ENCODE measurements around the gene HOXA1. TPM values are rescaled to one million over a fixed set of nuclear protein-coding genes. Genes with fewer than 3 reads are reported as not detected.

HOXA1 gene
- not detected in 2 replicates for polyA plus RNA-seq (2014; cell fraction: cytosol; rRNA removed)
- polyA plus RNA-seq (2014; cell fraction: nucleus; rRNA removed) = not detected in 2 replicates

DNA sequence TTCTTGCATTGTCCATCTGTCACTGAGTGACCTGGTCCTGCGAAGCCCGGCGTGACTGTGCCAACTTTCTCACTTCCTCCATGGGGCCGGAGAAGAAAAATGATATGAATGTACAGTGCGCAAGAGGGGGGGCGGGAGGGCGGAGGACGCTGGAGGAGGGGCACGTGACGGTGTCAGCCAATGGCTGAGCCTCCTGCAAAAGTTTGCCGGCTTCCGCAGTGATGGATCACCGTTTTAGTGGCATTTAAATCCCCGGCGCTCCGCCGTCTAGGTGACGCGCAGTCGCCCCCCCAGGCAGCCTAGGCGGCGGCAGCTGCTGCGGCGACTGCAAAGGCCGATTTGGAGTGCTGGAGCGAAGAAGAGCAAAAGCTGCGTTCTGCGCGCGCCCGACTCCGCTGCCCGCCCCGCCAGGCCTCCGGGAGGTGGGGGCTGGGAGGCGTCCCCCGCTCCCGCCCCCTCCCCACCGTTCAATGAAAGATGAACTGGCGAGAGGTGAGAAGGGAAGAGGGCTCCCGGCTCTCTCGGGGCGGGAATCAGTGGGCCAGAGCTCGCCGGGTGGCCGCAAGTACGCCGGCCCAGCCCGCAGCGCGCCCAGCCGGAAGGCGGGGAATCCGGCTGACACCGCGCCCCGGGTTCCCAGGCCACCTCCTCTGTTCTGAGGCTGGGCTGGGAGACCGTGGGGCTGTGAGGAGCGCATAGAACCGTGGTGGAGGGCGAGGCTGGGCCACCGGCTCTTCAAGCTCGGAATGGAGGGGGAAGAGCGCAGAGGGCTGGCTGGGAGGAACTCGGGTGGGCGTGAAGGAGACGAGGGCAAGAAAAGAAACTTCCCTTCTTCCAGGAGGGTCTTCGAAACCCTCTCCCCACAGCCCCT, at the start of gene HOXA1:
HOXA1 (minus strand) TSS at position 104 of the 871 bp plus-strand sequence; CDS start at position 16, 88 bp downstream.
- no peak for DNase-seq (ENCODE audit: low spot score)

DNA sequence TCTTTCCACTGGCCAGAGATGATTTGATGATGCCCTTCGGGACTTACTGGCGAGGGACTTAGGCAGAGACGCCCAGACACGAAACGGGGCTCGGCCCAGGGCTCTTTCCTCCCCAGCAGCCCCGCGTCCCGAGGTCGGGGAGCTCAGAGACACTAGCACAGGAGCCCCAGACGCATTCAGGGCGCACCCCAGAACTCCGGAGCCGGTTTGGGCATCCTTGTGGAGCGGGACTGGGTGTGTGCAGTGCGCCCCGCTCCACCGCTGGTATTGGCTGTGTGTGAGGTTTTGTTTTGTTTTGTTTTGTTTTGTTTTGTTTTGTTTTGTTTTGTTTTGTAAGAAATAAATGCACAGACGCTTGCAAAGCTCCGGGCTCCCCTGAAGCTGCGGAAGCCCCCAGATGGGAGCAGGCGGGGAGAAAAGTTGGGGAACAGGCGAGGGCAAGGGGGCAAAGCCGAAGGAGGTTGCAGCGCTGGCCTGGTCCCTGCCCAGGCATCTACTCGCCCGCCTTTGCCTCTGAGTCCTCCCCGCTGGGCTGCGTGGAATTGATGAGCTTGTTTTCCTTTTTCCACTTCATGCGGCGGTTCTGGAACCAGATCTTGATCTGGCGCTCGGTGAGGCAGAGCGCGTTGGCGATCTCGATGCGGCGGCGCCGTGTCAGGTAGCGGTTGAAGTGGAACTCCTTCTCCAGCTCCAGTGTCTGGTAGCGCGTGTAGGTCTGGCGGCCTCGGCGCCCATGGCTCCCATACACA, 49.5 kb upstream of the HOXA1 start:
- no peak for DNase-seq (ENCODE audit: low spot score)

DNA sequence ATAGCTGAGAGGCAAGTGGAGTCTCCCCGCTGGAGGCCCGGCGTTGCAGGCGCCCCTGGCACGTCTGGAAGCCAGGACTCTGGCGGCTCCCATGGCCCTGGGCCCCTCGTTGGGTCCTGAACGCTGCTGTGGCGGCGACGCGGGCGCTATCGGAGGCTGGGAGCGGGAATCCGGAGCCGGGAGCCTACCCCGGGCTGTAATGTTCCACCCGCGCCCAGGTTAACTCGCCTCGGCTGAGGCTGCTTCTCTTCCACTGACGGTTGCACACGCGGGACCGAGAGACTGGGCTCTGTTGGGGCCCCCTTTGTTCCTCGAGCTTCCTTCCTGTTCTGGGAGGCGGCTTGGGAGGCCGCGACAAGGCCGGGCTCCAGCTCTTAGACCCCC, 49.0 kb upstream of the HOXA1 start:
- DNase-seq (ENCODE audit: low spot score) = no peak

DNA sequence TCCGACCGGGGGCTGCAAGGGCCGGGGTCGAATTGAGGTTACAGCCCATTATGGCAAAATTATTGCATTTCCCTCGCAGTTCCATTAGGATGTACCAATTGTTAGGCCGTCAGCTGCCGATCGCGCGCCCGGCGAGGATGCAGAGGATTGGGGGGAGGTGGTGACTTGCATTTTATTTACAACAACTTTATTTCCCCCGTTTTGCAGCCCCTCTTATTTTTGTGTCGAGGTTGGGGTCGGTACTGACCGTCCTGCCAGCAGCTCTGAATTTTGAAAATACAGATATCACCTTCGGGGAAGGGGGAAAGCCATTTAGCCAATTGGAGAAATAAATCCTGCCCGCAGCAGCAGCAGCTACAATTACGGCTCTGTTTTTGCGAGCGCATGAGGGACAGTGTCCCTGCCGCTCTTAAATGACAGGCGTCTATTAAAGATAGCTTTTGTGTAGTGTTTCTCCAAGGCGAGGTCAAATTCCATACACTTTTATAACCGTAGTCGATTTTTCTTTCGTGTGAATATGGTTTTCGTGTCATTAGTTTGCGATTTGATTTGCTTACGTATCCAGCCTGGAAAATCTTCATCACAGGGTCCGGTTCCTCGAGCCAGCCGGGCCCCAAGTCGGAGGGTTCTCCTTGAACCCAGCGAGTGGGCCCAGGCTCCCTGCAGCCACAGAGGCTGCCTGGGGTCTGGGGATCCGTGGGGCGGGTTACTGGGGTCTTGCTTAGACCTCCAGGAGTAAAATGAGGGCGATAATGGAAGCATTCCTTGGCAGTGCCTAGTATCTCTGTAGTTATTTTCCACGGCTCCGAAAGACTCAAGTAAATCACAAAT, 48.4 kb upstream of the HOXA1 start:
- no peak for DNase-seq (ENCODE audit: low spot score)

DNA sequence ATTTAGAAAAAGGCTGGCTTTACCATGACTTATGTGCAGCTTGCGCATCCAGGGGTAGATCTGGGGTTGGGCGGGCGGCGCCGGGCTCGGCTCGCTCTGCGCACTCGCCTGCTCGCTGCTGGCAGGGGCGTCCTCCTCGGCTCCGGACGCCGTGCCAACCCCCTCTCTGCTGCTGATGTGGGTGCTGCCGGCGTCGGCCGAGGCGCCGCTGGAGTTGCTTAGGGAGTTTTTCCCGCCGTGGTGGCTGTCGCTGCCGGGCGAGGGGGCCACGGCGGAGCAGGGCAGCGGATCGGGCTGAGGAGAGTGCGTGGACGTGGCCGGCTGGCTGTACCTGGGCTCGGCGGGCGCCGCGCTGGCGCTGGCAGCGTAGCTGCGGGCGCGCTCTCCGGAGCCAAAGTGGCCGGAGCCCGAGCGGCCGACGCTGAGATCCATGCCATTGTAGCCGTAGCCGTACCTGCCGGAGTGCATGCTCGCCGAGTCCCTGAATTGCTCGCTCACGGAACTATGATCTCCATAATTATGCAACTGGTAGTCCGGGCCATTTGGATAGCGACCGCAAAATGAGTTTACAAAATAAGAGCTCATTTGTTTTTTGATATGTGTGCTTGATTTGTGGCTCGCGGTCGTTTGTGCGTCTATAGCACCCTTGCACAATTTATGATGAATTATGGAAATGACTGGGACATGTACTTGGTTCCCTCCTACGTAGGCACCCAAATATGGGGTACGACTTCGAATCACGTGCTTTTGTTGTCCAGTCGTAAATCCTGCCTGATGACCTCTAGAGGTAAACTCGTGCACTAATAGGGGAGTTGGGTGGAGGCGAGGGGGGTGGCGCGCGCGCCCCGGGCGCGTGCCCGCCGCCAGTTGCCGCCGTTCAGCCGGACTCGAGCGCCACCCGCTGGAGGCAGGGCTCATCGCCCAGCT, 47.5 kb upstream of the HOXA1 start, which contains the start of gene HOXA5:
HOXA5 (minus strand) TSS at position 659 of the 927 bp plus-strand sequence; CDS start at position 585, 74 bp downstream.
- no peak for DNase-seq (ENCODE audit: low spot score)

DNA sequence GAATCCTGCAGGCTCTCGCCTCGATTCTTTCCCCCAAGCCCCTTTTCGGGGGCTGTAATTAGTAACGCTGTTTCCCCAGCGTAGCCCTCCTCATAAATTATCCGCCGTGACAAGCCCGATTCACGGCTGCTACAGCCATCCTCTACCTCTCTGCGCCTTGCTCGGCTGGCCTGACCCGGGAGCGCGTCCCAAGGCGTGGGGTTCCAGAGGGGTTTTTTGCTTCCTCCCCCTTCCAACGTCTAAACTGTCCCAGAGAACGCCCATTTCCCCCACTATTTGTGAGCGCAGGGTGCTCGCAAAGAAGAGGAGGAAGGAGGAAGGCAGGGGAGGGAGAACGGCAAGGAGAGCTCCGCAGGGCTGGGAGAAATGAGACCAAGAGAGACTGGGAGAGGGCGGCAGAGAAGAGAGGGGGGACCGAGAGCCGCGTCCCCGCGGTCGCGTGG, 46.8 kb upstream of the HOXA1 start:
- DNase-seq (ENCODE audit: low spot score) = no peak

DNA sequence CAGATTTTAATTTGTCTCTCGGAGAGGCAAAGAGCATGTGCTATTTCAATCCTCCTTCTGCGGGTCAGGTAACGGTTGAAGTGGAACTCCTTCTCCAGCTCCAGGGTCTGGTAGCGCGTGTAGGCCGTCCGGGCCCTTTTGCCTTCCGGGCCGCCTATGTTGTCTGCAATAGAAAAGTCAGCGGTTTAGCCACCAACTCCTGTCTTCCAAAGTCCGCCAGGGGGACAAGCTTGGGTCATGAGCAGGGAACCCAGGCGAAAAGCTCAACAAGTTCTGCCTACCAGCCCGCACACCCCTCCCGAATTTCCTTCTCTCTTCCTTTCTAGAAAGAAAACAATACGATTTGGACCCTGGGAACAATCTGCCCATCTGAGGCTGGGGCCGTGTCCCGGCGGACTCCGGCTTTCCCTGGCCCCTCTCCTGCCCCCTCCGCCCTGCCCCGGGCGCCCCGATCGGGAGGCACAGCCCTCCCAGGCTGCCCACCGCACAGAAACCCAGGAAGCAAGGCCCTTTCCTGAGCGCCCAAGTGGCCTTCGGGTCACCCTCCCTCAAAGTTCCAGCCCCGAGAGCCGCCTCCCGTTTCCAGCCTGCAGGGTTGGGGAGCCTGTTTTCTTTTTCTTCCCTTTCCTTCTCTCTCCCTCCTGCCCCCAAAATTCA, 46.3 kb upstream of the HOXA1 start:
- no peak for DNase-seq (ENCODE audit: low spot score)

DNA sequence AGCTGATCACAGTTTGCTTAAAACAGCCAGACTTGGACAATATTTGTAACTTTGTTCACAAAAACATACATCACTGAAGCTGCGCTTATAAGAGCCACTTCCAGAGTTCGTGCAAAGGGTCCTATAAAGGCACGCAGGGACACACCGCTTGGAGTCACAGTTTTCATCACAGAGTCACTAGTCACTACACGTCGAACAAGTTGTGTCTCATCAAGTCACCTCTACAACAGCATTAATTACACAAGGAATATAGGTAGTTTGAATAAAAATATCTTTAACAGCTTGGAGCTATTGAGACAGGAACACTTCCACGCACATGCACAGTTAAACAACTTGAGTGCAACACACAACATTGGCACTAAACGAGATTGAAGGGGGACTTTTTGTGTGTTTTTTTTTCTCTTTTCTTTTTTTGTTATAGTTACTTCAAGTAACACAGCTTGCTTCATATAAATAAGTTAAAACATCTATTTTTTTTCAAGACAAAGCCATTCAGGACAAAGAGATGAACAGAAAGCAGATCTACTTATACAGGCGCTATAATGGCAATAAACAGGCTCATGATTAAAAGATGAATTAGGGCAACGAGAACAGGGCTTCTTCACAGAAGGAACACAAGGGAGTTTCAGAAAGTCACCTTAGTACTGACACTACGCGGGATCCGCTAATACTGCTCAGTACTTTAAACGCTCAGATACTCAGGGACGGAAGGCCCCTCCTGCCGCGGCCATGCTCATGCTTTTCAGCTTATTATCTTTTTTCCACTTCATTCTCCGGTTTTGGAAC, 45.5 kb upstream of the HOXA1 start:
- no peak for DNase-seq (ENCODE audit: low spot score)

DNA sequence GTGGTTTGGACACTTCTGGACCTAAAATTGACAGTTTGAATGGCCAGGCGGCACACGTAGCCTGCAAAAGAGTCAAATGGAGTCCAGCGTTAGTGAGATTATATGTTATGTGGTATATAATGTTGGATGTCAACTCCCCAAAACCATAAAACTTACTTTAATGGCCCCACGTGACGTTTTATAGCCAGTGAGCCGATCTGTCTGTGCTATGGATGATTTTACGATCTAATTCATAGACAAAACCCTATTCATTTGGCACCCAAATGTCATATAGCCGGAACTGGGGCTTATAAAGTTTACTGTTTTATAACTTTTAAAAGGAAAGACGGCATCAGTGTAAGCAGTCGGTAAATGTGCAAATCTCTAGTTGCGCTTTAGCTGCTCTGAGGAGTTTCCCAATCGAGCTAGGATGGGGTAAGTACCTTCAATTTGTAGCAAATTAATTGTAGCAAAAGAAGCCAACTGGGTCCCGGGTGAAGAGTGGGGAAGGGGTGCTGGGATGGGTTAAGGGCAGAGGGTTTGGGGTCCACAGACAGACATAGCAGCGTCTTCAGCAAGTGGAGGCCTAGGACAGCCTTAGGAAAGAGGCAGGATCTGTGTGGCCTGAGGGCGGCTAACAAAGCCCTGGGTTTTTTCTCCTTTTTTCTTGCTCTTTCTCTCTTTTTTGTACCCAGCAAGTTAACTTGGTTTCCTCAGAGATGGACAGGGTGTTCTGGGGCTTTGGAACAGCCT, 44.5 kb upstream of the HOXA1 start:
- no peak for DNase-seq (ENCODE audit: low spot score)

DNA sequence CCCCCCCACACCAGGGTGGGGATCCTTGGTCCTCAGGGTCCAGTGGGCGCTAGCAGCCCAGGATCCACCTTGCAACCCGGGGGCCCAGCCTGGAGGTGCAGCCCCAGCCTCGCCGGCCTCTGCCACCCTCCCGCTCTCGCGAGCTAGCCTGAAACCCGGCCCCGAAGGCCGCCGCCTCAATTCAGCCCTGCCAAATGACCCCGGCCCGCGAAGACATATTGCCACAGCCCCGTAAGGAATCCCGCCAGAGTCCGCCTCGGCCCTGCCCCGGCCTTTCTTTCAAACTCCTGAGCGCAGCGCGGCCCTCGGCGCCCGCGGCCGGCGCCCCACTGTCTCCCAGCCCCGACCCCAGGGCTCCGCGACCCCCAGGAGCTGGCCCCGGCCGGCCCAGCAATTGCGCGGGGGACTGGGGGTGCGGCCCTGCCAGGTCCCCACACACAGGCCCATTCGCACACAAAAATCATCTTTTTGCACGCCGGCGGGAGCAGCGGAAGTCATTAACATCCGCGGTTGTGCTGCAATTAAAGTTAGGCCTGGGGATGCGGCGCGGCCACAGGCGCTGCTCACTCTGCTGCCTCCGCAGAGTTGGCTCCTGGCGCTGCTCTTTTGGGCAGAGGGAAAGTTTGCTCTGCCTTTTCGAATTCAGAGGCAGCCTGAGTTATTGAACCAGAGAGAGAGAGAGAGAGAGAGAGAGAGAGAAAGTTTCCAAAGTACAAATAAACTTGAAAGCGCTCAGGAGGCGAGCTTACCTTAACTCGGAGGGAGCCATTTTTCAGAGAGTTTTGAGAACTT, 43.7 kb upstream of the HOXA1 start:
- no peak for DNase-seq (ENCODE audit: low spot score)

DNA sequence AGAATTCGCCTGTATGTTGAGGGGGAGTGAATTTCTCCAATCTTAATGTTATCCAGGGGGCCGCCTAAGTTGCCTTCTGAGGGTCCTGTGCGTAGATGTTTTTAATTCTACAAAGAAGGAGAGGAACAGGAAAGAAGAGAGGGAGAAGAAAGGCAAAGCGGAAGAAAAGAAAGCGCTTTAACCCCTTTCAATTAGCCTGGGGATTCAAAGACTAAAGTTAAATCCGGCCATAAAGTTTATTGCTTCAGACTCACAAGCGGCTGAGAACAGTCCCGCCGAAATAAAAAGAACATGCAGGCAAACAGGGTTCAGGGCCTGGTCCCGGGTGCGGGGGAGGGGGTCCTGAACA, 43.2 kb upstream of the HOXA1 start:
- DNase-seq (ENCODE audit: low spot score) = no peak

DNA sequence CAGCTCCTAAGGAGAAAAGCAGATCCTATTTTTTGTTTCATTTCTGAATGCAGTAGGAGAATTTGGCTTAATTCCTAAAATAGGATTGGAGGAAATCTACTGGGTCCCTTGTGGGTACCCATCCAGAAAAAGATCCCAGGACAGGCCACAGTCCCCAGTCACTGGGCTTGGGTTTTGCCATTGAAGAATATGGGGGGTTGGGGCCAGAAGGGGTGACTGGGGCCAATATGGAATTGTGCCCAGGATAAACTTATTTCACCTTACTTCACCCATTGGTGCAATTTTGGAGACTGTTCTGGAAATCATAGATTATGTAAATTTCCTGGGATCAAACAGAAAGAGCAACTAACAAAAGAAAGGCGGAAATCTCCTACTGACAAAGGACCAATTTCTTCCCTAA, 42.7 kb upstream of the HOXA1 start:
- DNase-seq (ENCODE audit: low spot score) = no peak

DNA sequence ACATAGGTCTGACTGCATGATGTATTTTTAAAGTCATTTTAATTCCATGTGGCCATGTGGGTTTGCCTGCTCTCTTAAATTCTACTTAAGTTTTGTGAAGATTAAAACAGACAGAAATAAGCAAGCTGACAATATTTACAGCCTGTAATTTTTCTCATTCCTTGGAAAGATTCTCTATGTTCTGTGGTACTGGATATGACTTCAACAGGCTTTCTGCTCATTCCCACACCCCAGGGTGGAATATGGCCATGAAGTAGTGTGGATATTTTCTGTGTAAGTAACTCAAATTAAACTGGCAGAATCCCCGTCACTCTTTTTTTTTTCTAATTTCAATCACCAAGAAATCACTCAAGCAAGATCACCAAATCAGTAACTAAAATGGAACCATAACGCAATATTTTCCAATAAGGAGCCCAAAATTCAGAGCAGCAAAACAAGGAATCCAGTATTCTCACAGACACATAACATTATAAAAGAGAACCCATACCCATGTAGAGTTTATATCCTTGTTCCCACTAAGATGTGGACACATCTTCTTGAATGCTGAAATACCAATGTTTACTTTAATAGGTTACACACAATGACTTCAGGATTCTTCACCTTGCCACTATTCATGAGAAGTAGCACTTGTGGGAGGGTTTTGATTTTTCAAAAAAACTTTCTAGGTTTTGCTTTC, 42.0 kb upstream of the HOXA1 start:
- DNase-seq (ENCODE audit: low spot score) = no peak

DNA sequence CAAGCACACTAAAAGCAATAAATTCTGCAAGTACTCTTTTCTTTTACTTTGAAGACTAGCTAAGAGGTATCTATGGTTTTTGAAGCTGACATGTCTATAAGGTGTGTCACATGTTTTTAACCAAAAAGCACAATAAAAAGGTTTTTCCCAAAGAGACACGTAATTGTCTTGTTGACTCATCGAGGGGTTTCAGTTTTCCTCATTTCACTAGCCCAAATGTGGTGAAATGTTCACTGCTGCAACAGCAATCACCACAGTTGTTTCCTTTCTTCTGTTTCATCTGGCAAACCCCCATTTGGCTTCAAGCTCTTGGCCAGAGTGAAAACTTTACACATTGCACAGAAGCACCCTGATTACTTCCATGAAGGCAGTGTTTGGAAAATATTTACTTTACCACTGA, 38.6 kb upstream of the HOXA1 start:
- no peak for DNase-seq (ENCODE audit: low spot score)

DNA sequence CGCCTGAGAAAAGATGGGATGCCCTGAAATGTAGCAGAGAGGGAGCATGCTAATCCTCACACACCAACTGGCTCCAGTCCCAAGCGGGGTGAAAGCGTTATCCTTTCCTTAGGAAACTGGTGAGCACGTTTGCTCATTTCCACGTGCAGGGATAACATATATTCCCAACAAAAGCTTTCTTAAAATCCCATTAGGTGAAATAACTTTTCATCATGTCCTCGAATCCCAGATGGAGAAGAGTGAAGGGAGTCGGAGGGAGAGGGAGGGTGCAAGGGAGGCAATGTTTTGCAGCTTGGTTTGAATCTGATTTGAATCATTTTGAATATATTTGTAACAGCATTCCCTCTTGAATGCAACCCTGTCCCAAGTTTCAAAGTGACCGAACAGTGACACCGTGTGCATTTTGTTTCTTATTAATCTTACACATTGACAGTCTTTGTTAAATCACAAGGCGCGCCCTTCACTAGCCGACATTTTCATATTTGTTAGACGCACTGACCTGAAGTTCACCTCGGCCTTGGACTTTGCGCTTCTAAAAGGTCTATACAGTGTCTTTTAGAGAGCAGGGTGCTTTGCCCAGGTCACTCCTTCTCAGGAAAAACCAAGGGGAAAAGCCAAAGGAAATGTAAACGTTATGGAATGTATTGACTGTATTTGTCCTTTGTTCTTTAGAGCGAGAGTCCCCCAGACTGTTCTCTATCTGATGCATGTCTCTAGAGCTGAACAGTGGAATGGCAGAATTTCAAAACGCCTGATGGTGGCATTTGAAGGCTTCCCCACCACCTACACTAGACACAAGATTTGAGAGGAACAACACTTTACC, 37.8 kb upstream of the HOXA1 start:
- DNase-seq (ENCODE audit: low spot score) = no peak

DNA sequence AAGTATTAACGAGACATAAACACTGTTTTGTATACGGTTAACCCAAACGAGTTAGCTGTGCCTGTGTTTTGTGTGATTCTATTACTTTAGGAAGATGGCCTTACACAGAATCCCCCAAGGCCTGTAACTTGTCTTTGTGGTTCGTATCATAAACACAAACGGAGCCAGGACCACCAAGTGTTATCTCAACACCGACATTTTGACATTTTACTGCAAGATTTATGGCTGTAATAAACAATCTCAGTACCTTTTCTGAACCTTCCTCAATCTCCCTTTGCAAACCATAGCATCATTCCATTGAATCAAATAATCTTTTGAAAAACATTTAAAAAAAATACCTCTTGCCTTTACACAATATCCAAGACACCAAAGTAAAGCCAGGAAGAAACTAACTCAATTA, 37.2 kb upstream of the HOXA1 start:
- DNase-seq (ENCODE audit: low spot score) = no peak
